Spleen (tissue), 7 donors: ENCODE results near the gene ALDH1L1.

ENCODE experiments used
- POLR2A ChIP-seq, 3 donors: fragments of 450-650 bp; IDR thresholded peaks; one replicate each; pipeline ENCODE4 v1.5.1; 2017; ENCODE audit warnings: antibody characterized with exemption in 3 of 3, mild to moderate bottlenecking in 1 of 3
- TF ChIP-seq, protein P1 (sequence below), 11 experiments: fragments of 200-600 bp in 7 of 11; fragments of 450-650 bp in 4 of 11; sonication (generic) in 4 of 11; IDR thresholded peaks in 8 of 11; conservative IDR thresholded peaks in 3 of 11; 1 replicate in 7 of 11; 2 replicates in 4 of 11; pipeline versions ENCODE4 v1.4.0 to v1.8.0; 2016 to 2021; ENCODE audit warnings: antibody characterized with exemption in 11 of 11, inconsistent platforms in 4 of 11, mild to moderate bottlenecking in 1 of 11
- donor health status: DM: no; HTN: no; CAD: no; lungs with moderate emphysema.
- donor health status: DM: no; HTN: no; CAD: no.
- donor health status: DM: no; HTN: no; CAD: no.

DNA sequence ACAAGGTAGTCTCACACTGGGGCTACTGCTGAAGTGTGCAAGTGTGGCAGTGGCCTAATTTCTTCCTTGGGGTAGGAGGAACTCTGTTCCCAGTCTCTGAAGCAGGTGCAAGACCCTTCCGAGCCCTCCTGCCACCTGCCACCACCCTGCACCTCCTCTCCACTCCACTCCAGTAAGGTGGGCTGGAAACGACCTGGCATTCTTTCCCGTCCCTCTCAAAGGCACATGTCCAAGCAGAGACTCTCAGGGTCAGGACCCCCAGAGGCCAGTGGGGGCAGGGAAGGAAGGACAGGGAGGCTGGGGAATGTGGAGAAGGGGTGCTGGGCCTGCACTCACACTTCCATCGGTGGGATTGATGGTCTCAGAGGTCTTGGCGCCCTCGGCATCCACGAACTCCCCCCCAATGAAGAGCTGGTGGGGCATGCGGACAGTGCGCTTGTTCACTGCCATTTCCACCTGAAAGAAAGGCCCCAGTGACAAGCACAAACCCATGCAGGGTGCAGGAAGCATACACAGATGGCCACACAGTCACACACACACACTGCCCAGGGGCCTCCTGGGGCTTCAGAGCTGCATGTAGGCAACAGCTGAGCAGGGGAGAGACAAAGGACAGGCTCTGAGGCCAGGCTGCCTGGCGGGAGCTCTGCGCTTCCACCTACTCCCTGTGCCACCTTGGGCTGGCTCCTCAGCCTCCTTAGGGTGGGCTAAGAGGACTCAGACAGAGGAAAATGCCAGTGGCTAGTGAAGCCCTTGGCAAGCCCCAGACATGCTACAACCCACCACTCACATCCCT lies 43.8 kb downstream of the ALDH1L1 start:
- TF ChIP-seq, protein P1, sequence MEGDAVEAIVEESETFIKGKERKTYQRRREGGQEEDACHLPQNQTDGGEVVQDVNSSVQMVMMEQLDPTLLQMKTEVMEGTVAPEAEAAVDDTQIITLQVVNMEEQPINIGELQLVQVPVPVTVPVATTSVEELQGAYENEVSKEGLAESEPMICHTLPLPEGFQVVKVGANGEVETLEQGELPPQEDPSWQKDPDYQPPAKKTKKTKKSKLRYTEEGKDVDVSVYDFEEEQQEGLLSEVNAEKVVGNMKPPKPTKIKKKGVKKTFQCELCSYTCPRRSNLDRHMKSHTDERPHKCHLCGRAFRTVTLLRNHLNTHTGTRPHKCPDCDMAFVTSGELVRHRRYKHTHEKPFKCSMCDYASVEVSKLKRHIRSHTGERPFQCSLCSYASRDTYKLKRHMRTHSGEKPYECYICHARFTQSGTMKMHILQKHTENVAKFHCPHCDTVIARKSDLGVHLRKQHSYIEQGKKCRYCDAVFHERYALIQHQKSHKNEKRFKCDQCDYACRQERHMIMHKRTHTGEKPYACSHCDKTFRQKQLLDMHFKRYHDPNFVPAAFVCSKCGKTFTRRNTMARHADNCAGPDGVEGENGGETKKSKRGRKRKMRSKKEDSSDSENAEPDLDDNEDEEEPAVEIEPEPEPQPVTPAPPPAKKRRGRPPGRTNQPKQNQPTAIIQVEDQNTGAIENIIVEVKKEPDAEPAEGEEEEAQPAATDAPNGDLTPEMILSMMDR (IDR thresholded peaks at IDR 0.05 in 8 of 11, conservative IDR thresholded peaks at IDR 0.05 in 3 of 11) = no peak
- TF ChIP-seq POLR2A (IDR thresholded peaks at IDR 0.05) = no peak
